ENCODE data around the gene RNU2-1. TPM values are rescaled to one million over a fixed set of nuclear protein-coding genes. Genes with fewer than 3 reads are reported as not detected.
"Not testable (repeated sequence)": the region's sequence is repeated elsewhere in the genome, so short reads cannot be mapped to it uniquely, and the experiment has no call there.

Gene RNU2-1
- total and polyA plus RNA-seq, 4 donors, result 5,157 TPM; not detected in 3

GRCh38 chr17:43193251-43193650 is 40.5 kb downstream of the RNU2-1 start:
- DNase-seq, result no peak
- no peak for ATAC-seq (ENCODE audit: insufficient read depth, low FRiP score)
- Histone ChIP-seq H3K36me3 (ENCODE audit: control insufficient read depth in 4 of 4, insufficient read depth in 4 of 4, low read length in 4 of 4) (peaks cover 53 to 70% (median 63%) of the 10 kb centered on the region in 4 donors), H3K4me3 (no peak overlapping the region), H3K27me3 (ENCODE audit: control insufficient read depth in 3 of 3, insufficient read depth in 3 of 3, low read length in 2 of 3) (no peaks in the 10 kb centered on the region), H3K9ac (ENCODE audit: insufficient read depth in 1 of 2, low read length in 2 of 2) (no peak overlapping the region), H3K9me3 (ENCODE audit: control insufficient read depth in 4 of 4, insufficient read depth in 3 of 4, low read length in 3 of 4) (peaks cover 0 to 3% (median 0%) of the 10 kb centered on the region in 4 donors), H3K27ac (ENCODE audit: low read depth in 1 of 2, low read length in 1 of 2) (no peak overlapping the region), H3K4me1 (ENCODE audit: control insufficient read depth in 5 of 5, insufficient read depth in 5 of 5, low read length in 5 of 5) (no peaks in the 10 kb centered on the region)
- 95 to 98% methylated on average over 5 of the region's 5 CpGs for WGBS, 2 donors
- no peak for TF ChIP-seq CTCF (IDR thresholded peaks at IDR 0.05; ENCODE audit: control extremely low read depth, extremely low read depth)

DNA sequence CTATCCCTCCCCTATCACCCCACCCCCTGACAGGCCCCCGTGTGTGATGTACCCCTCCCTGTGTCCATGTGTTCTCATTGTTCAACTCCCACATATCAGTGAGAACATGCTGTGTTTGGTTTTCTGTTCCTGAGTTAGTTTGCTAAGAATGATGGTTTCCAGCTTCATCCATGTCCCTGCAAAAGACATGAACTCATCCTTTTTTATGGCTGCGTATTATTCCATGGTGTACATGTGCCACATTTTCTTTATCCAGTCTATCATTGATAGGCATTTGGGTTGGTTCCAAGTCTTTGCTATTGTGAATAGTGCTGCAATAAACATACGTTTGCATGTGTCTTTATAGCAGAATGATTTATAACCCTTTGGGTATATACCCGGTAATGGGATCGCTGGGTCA is 47.1 kb downstream of the RNU2-1 start:
- H3K4me1 ChIP-seq (ENCODE audit: control insufficient read depth in 5 of 5, insufficient read depth in 5 of 5, low read length in 5 of 5); H3K27me3 ChIP-seq (ENCODE audit: control insufficient read depth in 3 of 3, insufficient read depth in 3 of 3, low read length in 2 of 3); H3K9me3 ChIP-seq (ENCODE audit: control insufficient read depth in 4 of 4, insufficient read depth in 3 of 4, low read length in 3 of 4); H3K9ac ChIP-seq (ENCODE audit: insufficient read depth in 1 of 2, low read length in 2 of 2); H3K27ac ChIP-seq (ENCODE audit: low read depth in 1 of 2, low read length in 1 of 2); H3K4me3 ChIP-seq; DNase-seq; ATAC-seq (ENCODE audit: insufficient read depth, low FRiP score): not testable (repeated sequence)
- 94 to 98% methylated on average over 5 of the region's 5 CpGs for WGBS, 2 donors
- peaks cover 24 to 44% (median 36%) of the 10 kb centered on the region in 4 donors for H3K36me3 ChIP-seq (ENCODE audit: control insufficient read depth in 4 of 4, insufficient read depth in 4 of 4, low read length in 4 of 4)

GRCh38 chr17:43183921-43184320 is 49.9 kb downstream of the RNU2-1 start:
- Histone ChIP-seq H3K27me3 (ENCODE audit: control insufficient read depth in 3 of 3, insufficient read depth in 3 of 3, low read length in 2 of 3) (no peaks in the 10 kb centered on the region), H3K9ac (ENCODE audit: insufficient read depth in 1 of 2, low read length in 2 of 2) (no peak overlapping the region), H3K4me1 (ENCODE audit: control insufficient read depth in 5 of 5, insufficient read depth in 5 of 5, low read length in 5 of 5) (peaks cover 0 to 1% (median 0%) of the 10 kb centered on the region in 5 donors), H3K4me3 (no peak overlapping the region), H3K9me3 (ENCODE audit: control insufficient read depth in 4 of 4, insufficient read depth in 3 of 4, low read length in 3 of 4) (no peaks in the 10 kb centered on the region), H3K27ac (ENCODE audit: low read depth in 1 of 2, low read length in 1 of 2) (no peak overlapping the region), H3K36me3 (ENCODE audit: control insufficient read depth in 4 of 4, insufficient read depth in 4 of 4, low read length in 4 of 4) (peaks cover 18 to 40% (median 21%) of the 10 kb centered on the region in 4 donors)
- DNase-seq (no peak), ATAC-seq (ENCODE audit: insufficient read depth, low FRiP score) (no peak)
- 95 to 96% methylated on average over 3 of the region's 3 CpGs for WGBS, 2 donors
- no peak for TF ChIP-seq CTCF (IDR thresholded peaks at IDR 0.05; ENCODE audit: control extremely low read depth, extremely low read depth)

Small RNAs within 50 kb of the gene (small RNA-seq; reads per million reads assigned to genes)
- gene RF00004 (ENCODE audit: low replicate concordance), result not detected
- gene RNU2-1 (ENCODE audit: low replicate concordance), result not detected

Other genes starting within 250 kb of the RNU2-1 start
- 100 to 1,000 TPM; 665 to 826 TPM for gene RPL27, start 235.6 kb downstream of the RNU2-1 start, total RNA-seq
- gene RPL27, start 235.6 kb downstream of the RNU2-1 start, polyA plus RNA-seq, result 1,000 to 10,000 TPM; 2,343 to 3,245 TPM
- gene IFI35, start 227.2 kb downstream of the RNU2-1 start, total RNA-seq, result 10 to 100 TPM; 18.8 to 40.6 TPM
- gene IFI35, start 227.2 kb downstream of the RNU2-1 start, polyA plus RNA-seq, result 10 to 100 TPM; 36.7 to 60.3 TPM
- gene VAT1, start 211.6 kb downstream of the RNU2-1 start, total RNA-seq, result 100 to 1,000 TPM in 1 of 2 donors, 10 to 100 TPM in 1; 62.3 to 255 TPM
- 100 to 1,000 TPM in 1 of 2 donors, 10 to 100 TPM in 1; 80.2 to 162 TPM for gene VAT1, start 211.6 kb downstream of the RNU2-1 start, polyA plus RNA-seq
- gene RND2, start 208.7 kb downstream of the RNU2-1 start, total RNA-seq, result 1 to 10 TPM in 1 of 2 donors, under 1 TPM in 1; 0.34 to 1.3 TPM
- gene RND2, start 208.7 kb downstream of the RNU2-1 start, polyA plus RNA-seq, result under 1 TPM; 0.25 to 0.51 TPM
- gene BRCA1, start 108.6 kb downstream of the RNU2-1 start, total RNA-seq, result 10 to 100 TPM in 1 of 2 donors, 1 to 10 TPM in 1; 9.0 to 15.7 TPM
- gene BRCA1, start 108.6 kb downstream of the RNU2-1 start, polyA plus RNA-seq, result 1 to 10 TPM; 2.0 to 3.1 TPM
- gene NBR1, start 62.8 kb downstream of the RNU2-1 start, total RNA-seq, result 100 to 1,000 TPM in 1 of 2 donors, 10 to 100 TPM in 1; 59.4 to 127 TPM
- 10 to 100 TPM; 25.5 to 41.3 TPM for gene NBR1, start 62.8 kb downstream of the RNU2-1 start, polyA plus RNA-seq
- gene TMEM106A, start 22.1 kb downstream of the RNU2-1 start, total RNA-seq, result 10 to 100 TPM in 1 of 2 donors, 1 to 10 TPM in 1; 4.3 to 22.4 TPM
- 10 to 100 TPM in 1 of 2 donors, 1 to 10 TPM in 1; 6.4 to 13.5 TPM for gene TMEM106A, start 22.1 kb downstream of the RNU2-1 start, polyA plus RNA-seq
- 1 to 10 TPM in 1 of 2 donors, not detected in 1; 1.4 TPM for gene CCDC200, start 5.4 kb downstream of the RNU2-1 start, total RNA-seq
- under 1 TPM; 0.14 to 0.31 TPM for gene CCDC200, start 5.4 kb downstream of the RNU2-1 start, polyA plus RNA-seq
- 10 to 100 TPM; 10.3 to 16.6 TPM for gene ARL4D, start 165.0 kb upstream of the RNU2-1 start, total RNA-seq
- 10 to 100 TPM; 16.2 to 37.8 TPM for gene ARL4D, start 165.0 kb upstream of the RNU2-1 start, polyA plus RNA-seq
- 10 to 100 TPM; 41.2 to 45.1 TPM for gene DHX8, start 250.0 kb upstream of the RNU2-1 start, total RNA-seq
- gene DHX8, start 250.0 kb upstream of the RNU2-1 start, polyA plus RNA-seq, result 10 to 100 TPM; 24.7 to 35.3 TPM